ENCODE results near the gene GPC3.
"Not testable (repeated sequence)": the region's sequence is repeated elsewhere in the genome, so short reads cannot be mapped to it uniquely, and the experiment has no call there.

GRCh38 chrX:134016309-134016708 is 30.9 kb upstream of the GPC3 start:
- not testable (repeated sequence) for TF ChIP-seq CTCF, POLR2A, POLR2AphosphoS5 (IDR thresholded peaks at IDR 0.05)
